Measurements from ENCODE around the gene FXYD6.

Gene FXYD6

DNA sequence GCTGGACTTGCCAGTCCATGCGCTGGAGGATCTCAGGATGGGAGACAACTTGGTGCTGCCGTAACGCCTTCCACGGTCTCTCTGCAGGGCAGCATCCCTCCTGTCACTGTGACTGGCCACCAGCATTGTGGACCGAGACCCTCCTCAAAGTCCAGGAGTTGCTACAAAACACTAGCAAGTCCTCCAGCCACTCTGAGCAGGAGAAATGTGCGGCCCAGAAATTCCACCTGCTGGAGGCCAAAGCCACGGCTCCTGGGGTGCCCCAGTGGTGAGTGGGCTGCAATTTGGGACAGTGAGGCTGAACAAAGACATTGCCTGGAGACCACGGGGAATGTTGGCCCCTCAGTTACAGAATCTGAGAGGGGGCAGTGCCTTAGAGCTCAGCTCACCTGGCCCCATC is 72.6 kb downstream of the FXYD6 start:
- TF ChIP-seq REST (IDR thresholded peaks at IDR 0.05; ENCODE audit: insufficient replicate concordance, low read depth) (no peak), GABPA (IDR thresholded peaks at IDR 0.05; ENCODE audit: low read depth) (no peak), POLR2AphosphoS5 (IDR thresholded peaks at IDR 0.05; ENCODE audit: low read depth) (no peak)
- TF ChIP-seq, protein P1, sequence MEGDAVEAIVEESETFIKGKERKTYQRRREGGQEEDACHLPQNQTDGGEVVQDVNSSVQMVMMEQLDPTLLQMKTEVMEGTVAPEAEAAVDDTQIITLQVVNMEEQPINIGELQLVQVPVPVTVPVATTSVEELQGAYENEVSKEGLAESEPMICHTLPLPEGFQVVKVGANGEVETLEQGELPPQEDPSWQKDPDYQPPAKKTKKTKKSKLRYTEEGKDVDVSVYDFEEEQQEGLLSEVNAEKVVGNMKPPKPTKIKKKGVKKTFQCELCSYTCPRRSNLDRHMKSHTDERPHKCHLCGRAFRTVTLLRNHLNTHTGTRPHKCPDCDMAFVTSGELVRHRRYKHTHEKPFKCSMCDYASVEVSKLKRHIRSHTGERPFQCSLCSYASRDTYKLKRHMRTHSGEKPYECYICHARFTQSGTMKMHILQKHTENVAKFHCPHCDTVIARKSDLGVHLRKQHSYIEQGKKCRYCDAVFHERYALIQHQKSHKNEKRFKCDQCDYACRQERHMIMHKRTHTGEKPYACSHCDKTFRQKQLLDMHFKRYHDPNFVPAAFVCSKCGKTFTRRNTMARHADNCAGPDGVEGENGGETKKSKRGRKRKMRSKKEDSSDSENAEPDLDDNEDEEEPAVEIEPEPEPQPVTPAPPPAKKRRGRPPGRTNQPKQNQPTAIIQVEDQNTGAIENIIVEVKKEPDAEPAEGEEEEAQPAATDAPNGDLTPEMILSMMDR (IDR thresholded peaks at IDR 0.05; ENCODE audit: insufficient read depth, low read length), result no peak
- no peak overlapping the region for H3K4me3 ChIP-seq (replicated peaks; ENCODE audit: insufficient read depth, low read length)
- no peak overlapping the region for H3K27ac ChIP-seq (replicated peaks)
- H3K27me3 ChIP-seq (ENCODE audit: insufficient read depth, poor library complexity, severe bottlenecking), result peaks cover 8% of the 10 kb centered on the region
- no peak for DNase-seq (ENCODE audit: low read depth in 1 of 2, low spot score in 1 of 2)

DNA sequence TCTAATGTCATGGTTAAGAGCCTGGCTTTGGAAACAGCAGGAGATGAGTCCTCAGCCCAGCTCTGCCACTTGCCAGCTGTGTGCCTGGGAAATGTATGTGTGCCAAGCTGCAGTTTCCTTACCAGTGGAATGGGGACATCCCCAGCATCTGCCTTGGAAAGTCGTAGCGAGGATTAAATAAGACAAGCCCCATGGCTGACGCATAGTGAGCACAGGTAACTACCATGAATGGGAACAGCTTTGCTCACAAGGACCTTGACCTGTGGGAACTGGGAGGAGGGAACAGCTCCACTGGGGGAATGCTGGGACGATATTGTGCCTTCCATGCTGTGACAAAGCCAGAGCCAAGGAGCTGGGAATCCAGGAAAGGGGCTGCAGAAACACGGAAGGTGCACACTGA is 76.8 kb downstream of the FXYD6 start:
- Histone ChIP-seq H3K27me3 (ENCODE audit: insufficient read depth, poor library complexity, severe bottlenecking) (peaks cover 31% of the 10 kb centered on the region), H3K27ac (replicated peaks) (no peak overlapping the region), H3K4me3 (replicated peaks; ENCODE audit: insufficient read depth, low read length) (no peak overlapping the region)
- TF ChIP-seq, protein P1 (IDR thresholded peaks at IDR 0.05; ENCODE audit: insufficient read depth, low read length), result no peak
- no peak for DNase-seq (ENCODE audit: low read depth in 1 of 2, low spot score in 1 of 2)

- Histone ChIP-seq H3K4me3 (replicated peaks; ENCODE audit: insufficient read depth, low read length) (no peak within 1 kb of the TSS), H3K27me3 (ENCODE audit: insufficient read depth, poor library complexity, severe bottlenecking) (peaks cover 29% of the 10 kb centered on the region), H3K27ac (replicated peaks) (no peak within 1 kb of the TSS)
- TF ChIP-seq GABPA (IDR thresholded peaks at IDR 0.05; ENCODE audit: low read depth), result no peak
- no peak for TF ChIP-seq SPI1 (IDR thresholded peaks at IDR 0.05; ENCODE audit: borderline replicate concordance, low read depth)
- DNase-seq (ENCODE audit: low read depth in 1 of 2, low spot score in 1 of 2), result no peak
These were observed 79.5 kb downstream of the FXYD6 start, which contains the start of gene DSCAML1 for GRCh38 chr11:117796872-117797529. TSS of gene DSCAML1 (minus strand) at chr11:117797216. CDS start at chr11:117797079, 137 bp downstream.

DNA sequence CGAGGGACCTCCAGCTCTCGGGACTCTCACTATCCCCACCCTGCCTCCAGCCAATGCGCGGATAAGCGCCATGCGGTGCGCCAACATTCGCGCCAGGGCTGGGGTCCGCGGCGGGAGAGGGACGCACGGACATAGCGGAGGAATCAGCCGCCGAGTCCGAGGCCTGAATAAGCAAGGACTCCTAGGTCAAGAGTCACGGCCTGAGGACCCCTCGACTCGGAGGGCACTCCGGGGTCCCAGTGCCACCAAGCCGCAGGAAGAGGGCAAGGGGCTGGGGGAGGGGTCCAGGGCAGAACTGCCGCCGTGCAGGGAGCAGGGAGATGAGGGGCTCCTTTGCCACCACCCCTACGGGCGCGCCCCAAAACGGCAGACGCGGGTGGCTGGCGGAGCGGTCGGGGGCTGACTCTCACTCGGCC is 80.0 kb downstream of the FXYD6 start:
- no peak for DNase-seq (ENCODE audit: low read depth in 1 of 2, low spot score in 1 of 2)
- TF ChIP-seq SPI1 (IDR thresholded peaks at IDR 0.05; ENCODE audit: borderline replicate concordance, low read depth), result no peak
- no peak for TF ChIP-seq GABPA (IDR thresholded peaks at IDR 0.05; ENCODE audit: low read depth)
- TF ChIP-seq REST (IDR thresholded peaks at IDR 0.05; ENCODE audit: insufficient replicate concordance, low read depth), result no peak
- Histone ChIP-seq H3K27ac (replicated peaks) (no peak overlapping the region), H3K4me3 (replicated peaks; ENCODE audit: insufficient read depth, low read length) (no peak overlapping the region), H3K27me3 (ENCODE audit: insufficient read depth, poor library complexity, severe bottlenecking) (peaks cover 29% of the 10 kb centered on the region)
